H9 (cell line): ENCODE results near the gene RUBCN. TPM values are rescaled to one million over a fixed set of nuclear protein-coding genes. Genes with fewer than 3 reads are reported as not detected.
"Not testable (repeated sequence)": the region's sequence is repeated elsewhere in the genome, so short reads cannot be mapped to it uniquely, and the experiment has no call there.

ENCODE experiments used
- DNase-seq: peaks from one replicate; pipeline ENCODE4 v3.0.0-alpha.2; 2017
- H2AFZ ChIP-seq: one replicate; pipeline ENCODE4 v1.6.1; 2013; ENCODE audit warnings: mild to moderate bottlenecking, low read length, control low read depth, moderate library complexity
- H2AK5ac ChIP-seq: 2 replicates; pipeline ENCODE4 v1.6.1; 2013; ENCODE audit warnings: low read length, control low read depth, mixed read lengths; ENCODE audit not compliant: insufficient read length
- H2BK120ac ChIP-seq: one replicate; pipeline ENCODE4 v1.6.1; 2013; ENCODE audit warnings: low read depth, mild to moderate bottlenecking, low read length, control low read depth, inconsistent platforms; ENCODE audit not compliant: poor library complexity, severe bottlenecking
- H2BK12ac ChIP-seq: 2 replicates; pipeline ENCODE4 v1.6.1; 2013; ENCODE audit warnings: low read length, control low read depth, mixed read lengths, low read depth; ENCODE audit not compliant: insufficient read length
- H2BK15ac ChIP-seq: 2 replicates; pipeline ENCODE4 v1.6.1; 2013; ENCODE audit warnings: low read depth, low read length, control low read depth
- H2BK20ac ChIP-seq: one replicate; pipeline ENCODE4 v1.6.1; 2013; ENCODE audit warnings: low read depth, mild to moderate bottlenecking, low read length, control low read depth, inconsistent platforms; ENCODE audit not compliant: poor library complexity, severe bottlenecking
- H2BK5ac ChIP-seq: 2 replicates; pipeline ENCODE4 v1.6.1; 2013; ENCODE audit warnings: low read length, control low read depth, mixed read lengths; ENCODE audit not compliant: insufficient read length
- H3K14ac ChIP-seq: 2 replicates; pipeline ENCODE4 v1.6.1; 2013; ENCODE audit warnings: low read length, control low read depth; ENCODE audit not compliant: insufficient read depth
- H3K18ac ChIP-seq: 2 replicates; pipeline ENCODE4 v1.6.1; 2013; ENCODE audit warnings: low read depth, mild to moderate bottlenecking, mixed read lengths, low read length, control low read depth; ENCODE audit not compliant: insufficient read length
- H3K23ac ChIP-seq: 2 replicates; pipeline ENCODE4 v1.6.1; 2013; ENCODE audit warnings: low read length, control low read depth, mixed read lengths, low read depth; ENCODE audit not compliant: insufficient read length
- H3K23me2 ChIP-seq: 2 replicates; pipeline ENCODE4 v1.6.1; 2013; ENCODE audit warnings: low read depth, mild to moderate bottlenecking, mixed read lengths, low read length, control low read depth; ENCODE audit not compliant: insufficient read length, poor library complexity, severe bottlenecking
- H3K27ac ChIP-seq: 2 replicates; pipeline ENCODE4 v1.5.1; 2013; ENCODE audit warnings: low read length, control low read depth, mixed read lengths, low read depth; ENCODE audit not compliant: insufficient read length
- H3K27me3 ChIP-seq: 2 replicates; pipeline ENCODE4 v1.6.1; 2013; ENCODE audit warnings: low read length, control low read depth, inconsistent platforms; ENCODE audit not compliant: insufficient read depth
- H3K4ac ChIP-seq: 2 replicates; pipeline ENCODE4 v1.6.1; 2013; ENCODE audit warnings: low read depth, mild to moderate bottlenecking, control low read depth, inconsistent platforms, low read length, moderate library complexity
- H3K4me1 ChIP-seq: 2 replicates; pipeline ENCODE4 v1.6.1; 2013; ENCODE audit warnings: low read length, control low read depth, inconsistent platforms; ENCODE audit not compliant: insufficient read depth
- H3K4me2 ChIP-seq: 2 replicates; pipeline ENCODE4 v1.6.1; 2013; ENCODE audit warnings: low read length, control low read depth, mixed read lengths; ENCODE audit not compliant: insufficient read length, insufficient read depth
- H3K56ac ChIP-seq: 2 replicates; pipeline ENCODE4 v1.6.1; 2013; ENCODE audit warnings: low read depth, mild to moderate bottlenecking, mixed read lengths, low read length, control low read depth; ENCODE audit not compliant: insufficient read length
- H3K79me1 ChIP-seq: 2 replicates; pipeline ENCODE4 v1.6.1; 2013; ENCODE audit warnings: low read depth, mild to moderate bottlenecking, moderate library complexity, low read length, control low read depth, inconsistent platforms; ENCODE audit not compliant: insufficient read depth, poor library complexity, severe bottlenecking
- H3K79me2 ChIP-seq: 2 replicates; pipeline ENCODE4 v1.6.1; 2013; ENCODE audit warnings: low read length, control low read depth, inconsistent platforms; ENCODE audit not compliant: insufficient read depth
- H3K9ac ChIP-seq: 2 replicates; pipeline ENCODE4 v1.6.1; 2013; ENCODE audit warnings: low read length, control low read depth, mixed read lengths; ENCODE audit not compliant: insufficient read length; ENCODE audit errors: extremely low read depth
- H3K9me3 ChIP-seq: one replicate; pipeline ENCODE4 v1.6.1; 2013; ENCODE audit warnings: low read depth, low read length, inconsistent platforms; ENCODE audit not compliant: control insufficient read depth
- H3T11ph ChIP-seq: one replicate; pipeline ENCODE4 v1.6.1; 2013; ENCODE audit warnings: mild to moderate bottlenecking, low read length, control low read depth, inconsistent platforms
- H4K20me1 ChIP-seq: one replicate; pipeline ENCODE4 v1.6.1; 2013; ENCODE audit not compliant: control insufficient read depth, insufficient read length, insufficient read depth
- H4K5ac ChIP-seq: 2 replicates; pipeline ENCODE4 v1.6.1; 2013; ENCODE audit warnings: low read depth, mild to moderate bottlenecking, mixed read lengths, low read length, control low read depth; ENCODE audit not compliant: insufficient read length
- H4K8ac ChIP-seq: replicated peaks from 2 replicates; pipeline ENCODE4 v1.6.1; 2013; ENCODE audit warnings: low read length, control low read depth, mixed read lengths, low read depth; ENCODE audit not compliant: insufficient read length
- H4K91ac ChIP-seq: 2 replicates; pipeline ENCODE4 v1.6.1; 2013; ENCODE audit warnings: low read depth, mild to moderate bottlenecking, moderate library complexity, mixed read lengths, low read length, control low read depth; ENCODE audit not compliant: insufficient read length
- H3K27ac Mint-ChIP-seq, 3 experiments: 2 replicates in 2 of 3; 3 replicates in 1 of 3; pipeline ENCODE4 v1.8.0; 2020 to 2021; ENCODE audit warnings: mixed read lengths in 3 of 3, mild to moderate bottlenecking in 1 of 3, moderate library complexity in 1 of 3
- H3K27me3 Mint-ChIP-seq: 2 replicates; pipeline ENCODE4 v1.8.0; 2021; ENCODE audit warnings: low read depth, mild to moderate bottlenecking, moderate library complexity, mixed read lengths
- H3K36me3 Mint-ChIP-seq, 3 experiments: 2 replicates in 2 of 3; 3 replicates in 1 of 3; pipeline ENCODE4 v1.8.0; 2020 to 2021; ENCODE audit warnings: low read depth in 3 of 3, mixed read lengths in 3 of 3; ENCODE audit not compliant: insufficient read depth in 1 of 3
- H3K4me1 Mint-ChIP-seq, 2 experiments: 2 replicates each; pipeline ENCODE4 v1.8.0; 2020; ENCODE audit warnings: mixed read lengths in 2 of 2
- H3K4me3 Mint-ChIP-seq, 2 experiments: 2 replicates in 1 of 2; 3 replicates in 1 of 2; pipeline ENCODE4 v1.8.0; 2020 to 2021; ENCODE audit warnings: mild to moderate bottlenecking in 2 of 2, mixed read lengths in 2 of 2, moderate library complexity in 1 of 2
- H3K9me3 Mint-ChIP-seq, 2 experiments: 2 replicates in 1 of 2; 3 replicates in 1 of 2; pipeline ENCODE4 v1.8.0; 2020; ENCODE audit warnings: mild to moderate bottlenecking in 2 of 2, mixed read lengths in 2 of 2, moderate library complexity in 1 of 2
- WGBS: extraction: QIAGEN DNeasy Blood & Tissue Kit; methylation state at CpG from one replicate; pipeline ENCODE4 v1.1.7; 2013; ENCODE audit warnings: missing lambda C conversion rate, low lambda C conversion rate, mixed read lengths; ENCODE audit not compliant: insufficient read length; ENCODE audit errors: extremely low coverage; 5-methylcytosine and 5-hydroxymethylcytosine counted together
- total RNA-seq: library from RNA; stranded (reverse); gene quantifications from 2 replicates; pipeline ENCODE4 v1.2.1, GENCODE V29; 2021

Gene RUBCN
- total RNA-seq, 1 experiment from 2014 or later, result 17.7 TPM

- H3K27me3 Mint-ChIP-seq, H3K27ac ChIP-seq, H3K14ac ChIP-seq, H2BK15ac ChIP-seq, H3K9me3 ChIP-seq, H3K9me3 Mint-ChIP-seq, H2BK12ac ChIP-seq, H3K4me3 Mint-ChIP-seq, H3K9ac ChIP-seq, H3K23ac ChIP-seq, H3K56ac ChIP-seq, H4K8ac ChIP-seq, H3K4me1 ChIP-seq, H2BK5ac ChIP-seq, H2BK20ac ChIP-seq, H3K79me1 ChIP-seq, H3K18ac ChIP-seq, H3K4me2 ChIP-seq, H3K27me3 ChIP-seq, H3K36me3 Mint-ChIP-seq, H4K20me1 ChIP-seq, H4K91ac ChIP-seq, H4K5ac ChIP-seq, H2AFZ ChIP-seq, H3K79me2 ChIP-seq, H2BK120ac ChIP-seq, H2AK5ac ChIP-seq, DNase-seq, H3T11ph ChIP-seq, H3K23me2 ChIP-seq, H3K4ac ChIP-seq, H3K27ac Mint-ChIP-seq: not testable (repeated sequence)
- WGBS, result no CpG with 5 or more reads among the region's 13 CpGs
- H3K4me1 Mint-ChIP-seq, result peaks cover 9 to 12% of the 10 kb centered on the region in 2 experiments
Measured at GRCh38 chr3:197658706-197659105, 78.0 kb downstream of the RUBCN start.

- WGBS, result no CpG with 5 or more reads among the region's 30 CpGs
- H3K27ac ChIP-seq, H3K36me3 Mint-ChIP-seq: not testable (repeated sequence)
Measured at GRCh38 chr3:197657541-197658292, 79.0 kb downstream of the RUBCN start.

More at GRCh38 chr3:197657541-197658292, 79.0 kb downstream of the RUBCN start:
- not testable (repeated sequence) for H3K23ac ChIP-seq, H2BK20ac ChIP-seq, H3K79me1 ChIP-seq, H4K8ac ChIP-seq, H2BK15ac ChIP-seq, H3K9me3 ChIP-seq, H4K20me1 ChIP-seq, H3K4me3 Mint-ChIP-seq, H2AK5ac ChIP-seq, H2BK12ac ChIP-seq, H3K9ac ChIP-seq, H3K27me3 Mint-ChIP-seq, DNase-seq, H2BK120ac ChIP-seq, H3K4me1 ChIP-seq, H3K4ac ChIP-seq, H3K23me2 ChIP-seq, H3K27ac Mint-ChIP-seq, H3K79me2 ChIP-seq, H3K4me2 ChIP-seq, H4K91ac ChIP-seq, H3K14ac ChIP-seq, H3K18ac ChIP-seq, H2AFZ ChIP-seq, H3K56ac ChIP-seq, H3K9me3 Mint-ChIP-seq, H3K27me3 ChIP-seq, H2BK5ac ChIP-seq, H3T11ph ChIP-seq, H4K5ac ChIP-seq
- peaks cover 9 to 11% of the 10 kb centered on the region in 2 experiments for H3K4me1 Mint-ChIP-seq
